Neural crest cell (in vitro differentiated cells): ENCODE results near the gene RIPOR2. TPM values are rescaled to one million over a fixed set of nuclear protein-coding genes. Genes with fewer than 3 reads are reported as not detected.
A peak's percentile ranks its signal among the peaks of the same experiment; 100 is the strongest.

Experiments
- DNase-seq: peaks from one replicate; pipeline ENCODE4 v3.0.0; 2021; ENCODE audit warnings: low read depth, mixed read lengths, low spot score
- H3K27ac Mint-ChIP-seq: one replicate; pipeline ENCODE4 v1.8.0; 2021; ENCODE audit warnings: mild to moderate bottlenecking, mixed read lengths; ENCODE audit not compliant: unreplicated experiment
- H3K27me3 Mint-ChIP-seq: 2 replicates; pipeline ENCODE4 v1.8.0; 2021; ENCODE audit warnings: low read depth, mild to moderate bottlenecking, mixed read lengths
- H3K36me3 Mint-ChIP-seq: 2 replicates; pipeline ENCODE4 v1.8.0; 2021; ENCODE audit warnings: low read depth, mild to moderate bottlenecking, mixed read lengths
- H3K4me1 Mint-ChIP-seq: 2 replicates; pipeline ENCODE4 v1.8.0; 2021; ENCODE audit warnings: mixed read lengths
- H3K4me3 Mint-ChIP-seq: one replicate; pipeline ENCODE4 v1.8.0; 2021; ENCODE audit warnings: mild to moderate bottlenecking, mixed read lengths
- H3K9me3 Mint-ChIP-seq: 2 replicates; pipeline ENCODE4 v1.8.0; 2021; ENCODE audit warnings: mixed read lengths
- CTCF ChIP-seq: fragments of 200-600 bp; sonication (generic); conservative IDR thresholded peaks from 2 replicates; pipeline ENCODE4 v1.5.0; 2021; ENCODE audit warnings: antibody characterized with exemption, mild to moderate bottlenecking
- total RNA-seq: library from RNA; stranded (reverse); gene quantifications from 2 replicates; pipeline ENCODE4 v1.2.1, GENCODE V29; 2021

The RIPOR2 gene
- total RNA-seq, 1 donor from 2014 or later, result 3.5 TPM

GRCh38 chr6:24825130-24825630, 110.6 kb downstream of the RIPOR2 start:
- Mint-ChIP-seq H3K4me1 (no peaks in the 10 kb centered on the region), H3K4me3 (no peak overlapping the region), H3K27me3 (no peaks in the 10 kb centered on the region), H3K27ac (no peak overlapping the region), H3K9me3 (no peaks in the 10 kb centered on the region), H3K36me3 (no peaks in the 10 kb centered on the region)
- TF ChIP-seq CTCF, result no peak
- DNase-seq, result no peak

- H3K4me3 Mint-ChIP-seq, result no peak overlapping the region
- H3K9me3 Mint-ChIP-seq, result no peaks in the 10 kb centered on the region
- DNase-seq, result no peak
- H3K27ac Mint-ChIP-seq, result no peak overlapping the region
- no peaks in the 10 kb centered on the region for H3K36me3 Mint-ChIP-seq
- TF ChIP-seq CTCF, result no peak
- no peaks in the 10 kb centered on the region for H3K4me1 Mint-ChIP-seq
- no peaks in the 10 kb centered on the region for H3K27me3 Mint-ChIP-seq
These were observed 111.4 kb downstream of the RIPOR2 start for GRCh38 chr6:24824142-24824938.

DNA sequence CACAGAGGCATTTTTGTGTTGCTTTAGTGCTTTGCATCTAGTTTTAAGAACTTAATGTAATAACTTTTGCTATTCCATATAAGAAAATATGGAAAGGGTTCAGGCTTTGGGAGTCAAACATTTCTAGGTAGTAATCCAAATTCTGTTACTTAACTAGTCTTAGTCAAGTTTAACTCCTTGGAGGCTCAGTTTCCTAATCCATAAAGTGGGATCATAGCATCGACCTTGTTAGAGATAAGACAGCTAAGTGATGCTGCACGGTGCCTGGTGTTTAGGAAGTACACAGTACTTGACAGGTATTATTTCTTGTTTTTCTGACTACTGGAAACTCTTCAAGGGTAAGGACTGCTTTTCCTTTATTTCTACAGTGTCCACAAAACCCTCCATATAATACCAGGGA, 112.6 kb downstream of the RIPOR2 start:
- H3K27me3 Mint-ChIP-seq, result no peaks in the 10 kb centered on the region
- no peak overlapping the region for H3K27ac Mint-ChIP-seq
- DNase-seq, result no peak
- no peak overlapping the region for H3K4me3 Mint-ChIP-seq
- no peak for TF ChIP-seq CTCF
- H3K4me1 Mint-ChIP-seq, result no peaks in the 10 kb centered on the region
- H3K9me3 Mint-ChIP-seq, result no peaks in the 10 kb centered on the region
- H3K36me3 Mint-ChIP-seq, result no peaks in the 10 kb centered on the region

DNA sequence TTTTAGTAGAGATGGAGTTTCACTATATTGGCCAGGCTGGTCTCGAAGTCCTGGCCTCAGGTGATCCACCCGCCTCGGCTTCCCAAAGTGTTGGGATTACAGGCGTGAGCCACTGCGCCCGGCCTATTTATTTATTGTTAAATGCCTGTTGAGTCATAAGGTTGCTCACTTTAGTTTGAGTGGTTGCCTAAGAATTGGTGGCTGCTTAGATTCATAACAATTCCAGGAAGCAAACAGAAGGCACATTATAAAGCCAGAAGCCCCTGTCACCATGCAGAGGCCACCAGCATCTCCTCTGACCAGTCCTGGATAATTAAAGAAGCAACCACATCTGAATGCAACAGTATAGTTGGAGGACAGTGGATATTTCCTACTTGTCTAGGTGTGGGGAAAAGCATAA, 113.1 kb downstream of the RIPOR2 start:
- Mint-ChIP-seq H3K4me1 (no peaks in the 10 kb centered on the region), H3K9me3 (no peaks in the 10 kb centered on the region), H3K27me3 (no peaks in the 10 kb centered on the region), H3K4me3 (no peak overlapping the region), H3K27ac (no peak overlapping the region), H3K36me3 (no peaks in the 10 kb centered on the region)
- no peak for TF ChIP-seq CTCF
- DNase-seq, result no peak

DNA sequence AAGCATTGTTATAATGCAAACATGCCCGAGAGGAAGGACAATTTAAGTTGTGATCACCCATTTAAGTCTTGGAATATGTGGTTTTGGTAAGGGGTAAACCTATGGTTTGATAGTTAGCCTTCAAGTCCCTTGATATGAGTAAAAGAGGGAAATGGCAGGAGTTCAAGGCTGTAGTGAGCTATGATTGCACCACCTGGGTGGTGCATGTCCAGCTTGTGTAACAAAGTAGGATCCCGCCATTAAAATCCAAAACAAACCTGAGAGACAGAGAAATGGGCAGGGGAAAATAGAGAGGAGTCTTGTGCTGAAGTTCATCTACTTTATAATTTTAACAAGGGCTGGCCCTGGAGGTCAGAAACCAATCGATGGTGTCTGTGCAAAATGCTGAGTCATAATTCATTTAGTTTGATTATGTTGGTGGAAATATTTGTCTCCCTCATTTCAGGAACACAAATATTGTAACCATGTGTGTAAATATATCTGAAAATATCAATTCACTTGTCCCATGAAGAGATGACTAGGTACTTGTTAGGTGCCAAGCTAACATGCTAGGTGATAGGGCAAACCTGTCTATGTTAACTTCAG, 113.8 kb downstream of the RIPOR2 start:
- Mint-ChIP-seq H3K27ac (peak overlapping the region; percentile 81), H3K4me3 (no peak overlapping the region), H3K4me1 (no peaks in the 10 kb centered on the region), H3K27me3 (no peaks in the 10 kb centered on the region), H3K36me3 (no peaks in the 10 kb centered on the region), H3K9me3 (no peaks in the 10 kb centered on the region)
- TF ChIP-seq CTCF, result no peak
- DNase-seq, result no peak
